ENCODE measurements around the gene MPP4. TPM values are rescaled to one million over a fixed set of nuclear protein-coding genes. Genes with fewer than 3 reads are reported as not detected.
A peak's percentile ranks its signal among the peaks of the same experiment; 100 is the strongest.
"Not testable (repeated sequence)": the region's sequence is repeated elsewhere in the genome, so short reads cannot be mapped to it uniquely, and the experiment has no call there.

MPP4 gene
- total and polyA plus RNA-seq, 2 donors: 0.05 to 0.16 TPM

- Histone ChIP-seq H3K27ac (ENCODE audit: low read depth in 1 of 2, low read length in 1 of 2) (no peak overlapping the region), H3K4me1 (ENCODE audit: control insufficient read depth in 2 of 2, insufficient read depth in 2 of 2, low read length in 2 of 2) (no peaks in the 10 kb centered on the region), H3K4me3 (ENCODE audit: low read length in 2 of 2) (no peak overlapping the region), H3K27me3 (ENCODE audit: control insufficient read depth in 2 of 2, insufficient read depth in 1 of 2, low read length in 1 of 2) (no peaks in the 10 kb centered on the region), H3K9me3 (ENCODE audit: control insufficient read depth in 2 of 2, insufficient read depth in 1 of 2, low read length in 1 of 2) (no peaks in the 10 kb centered on the region), H3K36me3 (ENCODE audit: control insufficient read depth in 2 of 2, insufficient read depth in 2 of 2, low read length in 1 of 2) (no peaks in the 10 kb centered on the region)
- no peak for DNase-seq (ENCODE audit: low read depth in 6 of 9, low spot score in 9 of 9)
- WGBS: 96% methylated on average over 3 of the region's 3 CpGs
Measured at GRCh38 chr2:201685156-201685555, 13.3 kb downstream of the MPP4 start.

- peak in 3 of 9 donors; percentile 18 to 28 (median 20) for DNase-seq (ENCODE audit: low read depth in 6 of 9, low spot score in 9 of 9)
- Histone ChIP-seq H3K4me1 (ENCODE audit: control insufficient read depth in 2 of 2, insufficient read depth in 2 of 2, low read length in 2 of 2) (no peaks in the 10 kb centered on the region), H3K4me3 (ENCODE audit: low read length in 2 of 2) (no peak overlapping the region), H3K9me3 (ENCODE audit: control insufficient read depth in 2 of 2, insufficient read depth in 1 of 2, low read length in 1 of 2) (no peaks in the 10 kb centered on the region), H3K36me3 (ENCODE audit: control insufficient read depth in 2 of 2, insufficient read depth in 2 of 2, low read length in 1 of 2) (no peaks in the 10 kb centered on the region), H3K27me3 (ENCODE audit: control insufficient read depth in 2 of 2, insufficient read depth in 1 of 2, low read length in 1 of 2) (no peaks in the 10 kb centered on the region), H3K27ac (ENCODE audit: low read depth in 1 of 2, low read length in 1 of 2) (no peak overlapping the region)
- 78% methylated on average over 9 of the region's 9 CpGs for whole genome bisulfite sequencing
Measured at GRCh38 chr2:201680743-201681142, 17.7 kb downstream of the MPP4 start.

DNA sequence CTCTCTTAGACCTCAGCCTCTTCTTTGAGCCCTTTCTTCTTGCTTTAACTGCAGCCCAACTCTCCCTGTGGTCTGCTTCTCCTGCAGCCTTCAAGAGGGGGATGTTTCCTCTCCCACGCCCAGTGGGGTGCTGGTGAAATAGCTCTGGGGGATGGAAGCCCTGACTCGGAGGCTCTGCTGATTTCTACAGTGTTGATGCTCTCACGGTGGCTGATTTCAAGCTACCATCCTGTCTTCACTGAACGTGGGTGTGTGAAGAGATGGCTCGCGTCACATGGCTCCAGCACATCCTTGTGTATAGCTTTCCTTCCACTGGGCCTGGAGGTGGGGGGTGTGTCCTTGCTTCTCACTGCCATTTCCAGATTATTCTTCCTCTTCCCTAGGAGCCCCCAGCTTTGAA is 20.0 kb downstream of the MPP4 start:
- no peak for DNase-seq (ENCODE audit: low read depth in 6 of 9, low spot score in 9 of 9)
- Histone ChIP-seq H3K27me3 (ENCODE audit: control insufficient read depth in 2 of 2, insufficient read depth in 1 of 2, low read length in 1 of 2) (no peaks in the 10 kb centered on the region), H3K36me3 (ENCODE audit: control insufficient read depth in 2 of 2, insufficient read depth in 2 of 2, low read length in 1 of 2) (no peaks in the 10 kb centered on the region), H3K27ac (ENCODE audit: low read depth in 1 of 2, low read length in 1 of 2) (no peak overlapping the region), H3K4me3 (ENCODE audit: low read length in 2 of 2) (no peak overlapping the region), H3K9me3 (ENCODE audit: control insufficient read depth in 2 of 2, insufficient read depth in 1 of 2, low read length in 1 of 2) (no peaks in the 10 kb centered on the region), H3K4me1 (ENCODE audit: control insufficient read depth in 2 of 2, insufficient read depth in 2 of 2, low read length in 2 of 2) (no peaks in the 10 kb centered on the region)
- 85% methylated on average over 6 of the region's 6 CpGs for WGBS

GRCh38 chr2:201675454-201675853 is 23.0 kb downstream of the MPP4 start:
- no peak overlapping the region for H3K27ac ChIP-seq (ENCODE audit: low read depth in 1 of 2, low read length in 1 of 2)
- DNase-seq (ENCODE audit: low read depth in 6 of 9, low spot score in 9 of 9): no peak
- no peaks in the 10 kb centered on the region for H3K9me3 ChIP-seq (ENCODE audit: control insufficient read depth in 2 of 2, insufficient read depth in 1 of 2, low read length in 1 of 2)
- WGBS: 91% methylated on average over 4 of the region's 4 CpGs
- no peaks in the 10 kb centered on the region for H3K27me3 ChIP-seq (ENCODE audit: control insufficient read depth in 2 of 2, insufficient read depth in 1 of 2, low read length in 1 of 2)
- no peaks in the 10 kb centered on the region for H3K36me3 ChIP-seq (ENCODE audit: control insufficient read depth in 2 of 2, insufficient read depth in 2 of 2, low read length in 1 of 2)
- no peaks in the 10 kb centered on the region for H3K4me1 ChIP-seq (ENCODE audit: control insufficient read depth in 2 of 2, insufficient read depth in 2 of 2, low read length in 2 of 2)
- no peak overlapping the region for H3K4me3 ChIP-seq (ENCODE audit: low read length in 2 of 2)

GRCh38 chr2:201674794-201675193 is 23.6 kb downstream of the MPP4 start:
- Histone ChIP-seq H3K27ac (ENCODE audit: low read depth in 1 of 2, low read length in 1 of 2) (no peak overlapping the region), H3K9me3 (ENCODE audit: control insufficient read depth in 2 of 2, insufficient read depth in 1 of 2, low read length in 1 of 2) (no peaks in the 10 kb centered on the region), H3K4me1 (ENCODE audit: control insufficient read depth in 2 of 2, insufficient read depth in 2 of 2, low read length in 2 of 2) (no peaks in the 10 kb centered on the region), H3K4me3 (ENCODE audit: low read length in 2 of 2) (no peak overlapping the region), H3K36me3 (ENCODE audit: control insufficient read depth in 2 of 2, insufficient read depth in 2 of 2, low read length in 1 of 2) (no peaks in the 10 kb centered on the region), H3K27me3 (ENCODE audit: control insufficient read depth in 2 of 2, insufficient read depth in 1 of 2, low read length in 1 of 2) (no peaks in the 10 kb centered on the region)
- no peak for DNase-seq (ENCODE audit: low read depth in 6 of 9, low spot score in 9 of 9)
- 95% methylated on average over 3 of the region's 3 CpGs for WGBS

DNA sequence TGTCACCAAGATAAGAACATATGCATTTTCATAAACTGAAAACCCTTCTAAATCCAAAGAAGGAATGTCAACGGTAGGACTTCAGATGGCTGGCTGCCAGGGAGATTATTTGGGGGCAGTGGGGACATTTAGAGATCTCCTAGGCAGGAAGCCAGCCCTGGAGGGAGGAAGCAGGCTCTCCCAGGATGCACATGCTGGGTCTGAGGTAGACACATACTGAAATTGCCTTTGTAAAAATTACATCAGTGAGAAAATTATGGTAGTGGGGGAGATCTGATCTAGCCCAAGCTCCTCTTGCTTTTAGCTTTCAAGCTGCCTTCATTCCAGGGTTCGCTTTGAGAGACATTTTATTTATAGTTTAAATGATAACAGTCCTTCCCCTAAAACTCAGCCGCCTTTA is 24.1 kb downstream of the MPP4 start:
- DNase-seq (ENCODE audit: low read depth in 6 of 9, low spot score in 9 of 9): no peak
- H3K4me3 ChIP-seq (ENCODE audit: low read length in 2 of 2): no peak overlapping the region
- H3K27me3 ChIP-seq (ENCODE audit: control insufficient read depth in 2 of 2, insufficient read depth in 1 of 2, low read length in 1 of 2): no peaks in the 10 kb centered on the region
- H3K27ac ChIP-seq (ENCODE audit: low read depth in 1 of 2, low read length in 1 of 2): no peak overlapping the region
- WGBS: 84% methylated on average over 3 of the region's 3 CpGs
- H3K9me3 ChIP-seq (ENCODE audit: control insufficient read depth in 2 of 2, insufficient read depth in 1 of 2, low read length in 1 of 2): no peaks in the 10 kb centered on the region
- no peaks in the 10 kb centered on the region for H3K4me1 ChIP-seq (ENCODE audit: control insufficient read depth in 2 of 2, insufficient read depth in 2 of 2, low read length in 2 of 2)
- H3K36me3 ChIP-seq (ENCODE audit: control insufficient read depth in 2 of 2, insufficient read depth in 2 of 2, low read length in 1 of 2): no peaks in the 10 kb centered on the region

- Histone ChIP-seq H3K4me3 (ENCODE audit: low read length in 2 of 2) (no peak overlapping the region), H3K27ac (ENCODE audit: low read depth in 1 of 2, low read length in 1 of 2) (no peak overlapping the region), H3K27me3 (ENCODE audit: control insufficient read depth in 2 of 2, insufficient read depth in 1 of 2, low read length in 1 of 2) (no peaks in the 10 kb centered on the region), H3K4me1 (ENCODE audit: control insufficient read depth in 2 of 2, insufficient read depth in 2 of 2, low read length in 2 of 2) (no peaks in the 10 kb centered on the region), H3K9me3 (ENCODE audit: control insufficient read depth in 2 of 2, insufficient read depth in 1 of 2, low read length in 1 of 2) (no peaks in the 10 kb centered on the region), H3K36me3 (ENCODE audit: control insufficient read depth in 2 of 2, insufficient read depth in 2 of 2, low read length in 1 of 2) (no peaks in the 10 kb centered on the region)
- no peak for DNase-seq (ENCODE audit: low read depth in 6 of 9, low spot score in 9 of 9)
- 90% methylated on average over 2 of the region's 2 CpGs for WGBS
Measured at GRCh38 chr2:201673546-201673945, 24.9 kb downstream of the MPP4 start.

DNA sequence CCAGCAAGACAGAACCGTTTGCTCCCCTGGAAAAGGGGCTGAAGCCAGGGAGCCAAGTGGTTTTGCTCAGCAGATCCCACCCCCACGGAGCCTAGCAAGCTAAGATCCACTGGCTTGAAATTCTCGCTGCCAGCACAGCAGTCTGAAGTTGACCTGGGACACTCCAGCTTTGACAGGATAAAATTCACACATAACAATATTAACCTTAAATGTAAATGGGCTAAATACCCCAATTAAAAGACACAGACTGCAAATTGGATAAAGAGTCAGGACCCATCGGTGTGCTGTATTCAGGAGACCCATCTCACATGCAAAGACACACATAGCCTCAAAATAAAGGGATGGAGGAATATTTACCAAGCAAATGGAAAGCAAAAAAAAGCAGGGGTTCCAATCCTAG is 27.2 kb downstream of the MPP4 start:
- DNase-seq (ENCODE audit: low read depth in 6 of 9, low spot score in 9 of 9); H3K4me3 ChIP-seq (ENCODE audit: low read length in 2 of 2); H3K27ac ChIP-seq (ENCODE audit: low read depth in 1 of 2, low read length in 1 of 2); H3K36me3 ChIP-seq (ENCODE audit: control insufficient read depth in 2 of 2, insufficient read depth in 2 of 2, low read length in 1 of 2); H3K9me3 ChIP-seq (ENCODE audit: control insufficient read depth in 2 of 2, insufficient read depth in 1 of 2, low read length in 1 of 2); H3K27me3 ChIP-seq (ENCODE audit: control insufficient read depth in 2 of 2, insufficient read depth in 1 of 2, low read length in 1 of 2); H3K4me1 ChIP-seq (ENCODE audit: control insufficient read depth in 2 of 2, insufficient read depth in 2 of 2, low read length in 2 of 2): not testable (repeated sequence)
- 69% methylated on average over 4 of the region's 4 CpGs for WGBS

DNA sequence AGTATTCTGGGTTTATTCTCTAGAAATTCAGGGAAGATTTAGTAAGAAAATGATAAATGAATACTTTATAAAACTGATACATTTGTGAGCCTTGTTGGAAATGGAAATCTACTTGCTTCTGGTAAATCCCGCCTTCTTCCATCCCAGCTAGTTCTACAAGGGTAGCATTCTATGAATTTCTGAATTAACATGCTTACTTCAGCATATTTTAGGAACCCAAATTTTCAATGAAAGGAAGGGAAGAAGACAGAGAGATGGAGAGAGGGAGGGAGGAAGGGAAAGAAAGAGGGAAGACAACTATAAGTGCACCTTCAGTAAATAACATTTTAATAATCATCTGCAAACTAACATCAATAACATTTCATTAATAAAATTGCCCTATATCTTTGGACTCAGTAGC is 28.6 kb downstream of the MPP4 start:
- no peaks in the 10 kb centered on the region for H3K27me3 ChIP-seq (ENCODE audit: control insufficient read depth in 2 of 2, insufficient read depth in 1 of 2, low read length in 1 of 2)
- WGBS: 100% methylated on average over 1 of the region's 1 CpG
- DNase-seq (ENCODE audit: low read depth in 6 of 9, low spot score in 9 of 9): no peak
- H3K27ac ChIP-seq (ENCODE audit: low read depth in 1 of 2, low read length in 1 of 2): no peak overlapping the region
- no peaks in the 10 kb centered on the region for H3K36me3 ChIP-seq (ENCODE audit: control insufficient read depth in 2 of 2, insufficient read depth in 2 of 2, low read length in 1 of 2)
- H3K4me1 ChIP-seq (ENCODE audit: control insufficient read depth in 2 of 2, insufficient read depth in 2 of 2, low read length in 2 of 2): no peaks in the 10 kb centered on the region
- no peaks in the 10 kb centered on the region for H3K9me3 ChIP-seq (ENCODE audit: control insufficient read depth in 2 of 2, insufficient read depth in 1 of 2, low read length in 1 of 2)
- no peak overlapping the region for H3K4me3 ChIP-seq (ENCODE audit: low read length in 2 of 2)

- DNase-seq (ENCODE audit: low read depth in 6 of 9, low spot score in 9 of 9): no peak
- no peaks in the 10 kb centered on the region for H3K36me3 ChIP-seq (ENCODE audit: control insufficient read depth in 2 of 2, insufficient read depth in 2 of 2, low read length in 1 of 2)
- WGBS: 76% methylated on average over 3 of the region's 3 CpGs
Measured at GRCh38 chr2:201668402-201668910, 30.0 kb downstream of the MPP4 start.

More at GRCh38 chr2:201668402-201668910, 30.0 kb downstream of the MPP4 start:
- no peaks in the 10 kb centered on the region for H3K27me3 ChIP-seq (ENCODE audit: control insufficient read depth in 2 of 2, insufficient read depth in 1 of 2, low read length in 1 of 2)
- H3K4me3 ChIP-seq (ENCODE audit: low read length in 2 of 2): no peak overlapping the region
- no peaks in the 10 kb centered on the region for H3K9me3 ChIP-seq (ENCODE audit: control insufficient read depth in 2 of 2, insufficient read depth in 1 of 2, low read length in 1 of 2)
- H3K4me1 ChIP-seq (ENCODE audit: control insufficient read depth in 2 of 2, insufficient read depth in 2 of 2, low read length in 2 of 2): no peaks in the 10 kb centered on the region
- no peak overlapping the region for H3K27ac ChIP-seq (ENCODE audit: low read depth in 1 of 2, low read length in 1 of 2)

All from thymus (tissue), 11 donors.